ENCODE results near the gene PLAAT3. TPM values are rescaled to one million over a fixed set of nuclear protein-coding genes. Genes with fewer than 3 reads are reported as not detected.
"Not testable (repeated sequence)": the region's sequence is repeated elsewhere in the genome, so short reads cannot be mapped to it uniquely, and the experiment has no call there.

Gene PLAAT3
- total RNA-seq, 1 donor from 2014 or later, result 4.7 TPM

GRCh38 chr11:63608353-63609345 is 5.6 kb downstream of the PLAAT3 start:
- no peak for DNase-seq

DNA sequence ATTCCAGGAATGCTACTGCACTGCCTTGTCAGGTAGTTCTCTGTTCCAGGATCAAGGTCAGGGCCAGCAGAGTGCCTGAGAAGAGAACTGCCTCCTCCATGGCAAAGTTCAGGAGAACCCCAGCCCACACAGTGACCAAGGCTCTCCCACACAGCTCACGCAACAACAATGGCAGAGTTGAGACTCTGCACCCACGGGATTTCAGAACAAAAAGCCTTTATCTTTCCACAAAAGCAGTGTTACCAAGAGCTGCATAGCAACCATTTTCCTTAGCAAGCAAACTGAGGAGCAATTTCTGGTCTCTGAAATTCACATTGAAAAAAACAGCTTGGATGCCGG is 11.1 kb downstream of the PLAAT3 start:
- DNase-seq, result peak; percentile 56

DNA sequence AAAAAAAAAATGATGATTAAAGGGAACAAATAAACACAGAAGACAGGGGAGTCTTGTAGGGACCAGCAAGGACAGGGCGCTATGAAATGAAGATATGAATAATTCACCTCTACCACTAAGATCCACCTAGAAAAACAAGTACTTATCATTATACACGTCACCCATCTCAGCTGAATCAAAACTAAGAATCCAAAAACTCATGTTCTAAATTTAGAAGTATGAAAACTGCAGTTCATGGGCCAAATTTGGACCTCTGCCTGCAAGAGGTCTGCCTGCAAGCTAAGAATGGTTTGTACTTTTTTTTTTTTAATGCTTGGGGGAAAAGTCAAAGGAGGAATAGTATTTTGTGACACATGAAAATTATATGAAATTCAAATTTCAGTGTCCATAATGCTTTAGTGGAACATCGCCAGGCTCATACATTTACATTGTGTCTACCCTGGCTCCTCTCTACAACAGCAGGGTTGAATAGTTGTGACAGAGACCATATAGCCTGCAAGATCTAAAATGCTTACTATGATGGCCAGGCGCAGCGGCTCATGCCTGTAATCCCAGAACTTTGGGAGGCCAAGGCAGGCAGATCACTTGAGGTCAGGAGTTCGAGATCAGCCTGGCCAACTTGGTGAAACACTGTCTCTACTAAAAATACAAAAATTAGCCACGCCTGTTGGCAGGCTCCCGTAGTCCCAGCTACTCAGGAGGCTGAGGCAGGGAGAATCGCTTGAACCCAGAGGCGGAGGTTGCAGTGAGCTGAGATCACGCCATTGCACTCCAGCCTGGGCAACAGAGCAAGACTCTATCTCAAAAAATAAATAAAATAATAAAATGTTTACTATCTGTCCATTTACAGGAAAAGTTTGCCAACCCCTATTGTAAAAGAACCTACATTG is 11.7 kb downstream of the PLAAT3 start:
- DNase-seq, result not testable (repeated sequence)

DNA sequence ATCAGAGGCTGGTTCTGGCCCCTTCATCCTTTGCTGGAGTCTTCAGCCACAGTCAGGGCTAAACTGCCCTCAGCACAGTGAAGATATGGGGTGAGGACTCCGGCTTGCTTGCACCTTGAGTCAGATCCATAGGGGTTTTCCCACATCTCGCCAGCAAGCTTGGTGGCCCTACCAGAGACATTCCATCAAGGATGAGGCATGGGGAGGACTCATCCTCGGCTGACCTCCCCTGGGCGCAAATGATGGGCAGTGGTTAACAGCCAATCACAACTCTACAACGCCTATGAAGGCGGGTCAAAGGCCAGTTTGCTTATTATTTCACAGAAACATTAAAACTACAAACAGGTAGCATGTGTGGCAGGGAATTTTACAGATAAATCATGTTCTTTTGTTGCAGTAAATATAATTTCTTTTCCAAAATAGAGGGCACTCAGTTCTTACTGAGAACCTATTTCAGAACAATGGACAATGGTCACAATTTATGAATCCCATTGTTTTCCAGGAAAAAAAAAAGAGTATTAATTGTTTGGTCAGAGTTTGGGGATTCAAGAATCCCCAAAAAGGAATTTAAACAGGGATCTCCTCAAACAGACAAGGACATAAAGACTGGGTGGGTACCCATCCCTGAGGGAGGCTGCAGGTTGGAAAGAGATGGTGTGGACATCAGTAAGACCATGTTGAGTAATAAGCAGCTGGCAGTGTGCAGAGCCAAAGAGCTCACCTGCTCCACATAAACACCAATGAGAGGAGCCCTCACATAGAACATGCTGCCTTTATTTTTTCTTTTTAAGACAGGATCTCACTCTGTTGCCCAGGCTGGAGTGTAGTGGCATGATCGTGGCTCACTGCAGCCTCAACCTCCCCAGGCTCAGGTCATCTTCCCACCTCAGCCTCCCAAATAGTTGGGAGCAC is 14.8 kb downstream of the PLAAT3 start:
- no peak for DNase-seq

DNA sequence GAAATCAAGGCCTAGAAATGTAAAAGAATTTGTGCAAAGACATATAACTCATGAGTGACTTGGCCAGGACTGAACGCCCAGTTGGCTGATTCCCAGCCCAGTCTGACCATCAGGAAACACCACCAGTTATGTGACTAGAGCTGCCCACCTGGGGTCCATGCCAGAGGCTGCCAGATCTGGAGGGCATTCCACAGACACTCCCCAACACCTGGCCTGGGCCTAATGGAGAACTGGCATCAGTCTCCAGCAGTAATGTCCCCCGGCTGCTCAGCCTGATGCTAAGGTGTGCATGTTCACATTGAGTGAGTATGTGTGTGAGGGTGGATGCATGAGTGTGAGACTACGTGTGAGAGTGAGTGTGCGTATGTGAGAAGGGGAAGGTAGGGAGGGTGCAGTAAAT is 15.7 kb downstream of the PLAAT3 start:
- DNase-seq, result no peak

- DNase-seq, result no peak
Measured at GRCh38 chr11:63595296-63595695, 18.9 kb downstream of the PLAAT3 start.

DNA sequence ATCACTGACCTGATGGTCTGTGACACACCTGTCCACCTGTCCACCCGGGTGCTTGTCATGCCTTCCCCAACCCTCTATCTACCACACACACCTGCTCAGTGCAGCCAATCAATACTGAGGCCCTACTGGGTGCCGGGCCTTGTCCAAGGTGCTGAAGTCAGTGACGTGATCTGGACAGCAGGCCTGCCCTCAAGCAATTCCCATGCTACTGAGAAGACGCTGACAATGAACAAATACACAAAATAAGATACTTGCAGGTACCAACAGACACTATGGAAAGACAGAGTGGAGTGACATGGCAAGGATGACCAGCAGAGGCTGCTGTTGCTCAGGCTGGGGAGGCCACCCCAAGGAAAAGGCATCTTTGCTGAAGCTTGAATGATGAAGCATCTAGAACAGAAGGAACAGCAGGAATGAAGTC is 21.2 kb downstream of the PLAAT3 start:
- DNase-seq, result peak; percentile 21

DNA sequence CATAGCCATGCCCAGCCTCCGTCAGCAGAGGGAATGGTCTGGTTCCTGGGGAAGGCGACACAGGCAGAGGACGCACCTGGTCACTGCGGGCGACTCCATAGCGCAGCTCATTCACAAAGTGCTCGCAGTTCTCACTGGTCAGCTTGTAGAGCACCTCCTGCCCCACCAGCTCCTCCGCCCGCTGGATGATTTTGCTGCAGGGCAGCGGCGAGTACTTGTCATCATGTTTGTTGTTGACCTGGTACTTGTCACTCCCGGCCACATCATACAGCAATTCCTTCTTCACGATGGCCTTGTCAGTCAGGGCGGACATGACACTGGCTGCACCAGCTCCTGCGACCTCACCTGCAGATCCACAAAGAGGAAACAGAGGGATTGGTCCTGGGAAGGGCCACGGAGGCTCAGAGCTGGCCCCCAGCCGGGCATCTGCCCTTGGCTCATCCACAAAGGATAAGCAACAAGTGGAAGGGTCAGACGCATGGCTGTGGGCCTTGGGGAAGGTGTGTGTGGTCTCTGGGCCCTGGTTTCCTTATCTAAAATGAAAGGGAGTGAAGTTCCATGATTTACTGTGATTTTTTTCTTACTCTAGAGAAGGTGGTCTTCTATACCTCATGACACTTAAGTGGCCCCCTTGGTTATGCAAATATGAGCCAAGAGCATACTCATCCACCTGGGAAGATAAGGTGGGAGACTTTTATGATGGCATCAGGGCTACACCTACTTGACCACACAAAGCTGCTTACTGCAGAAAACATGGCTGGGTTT is 24.0 kb downstream of the PLAAT3 start:
- no peak for DNase-seq

DNA sequence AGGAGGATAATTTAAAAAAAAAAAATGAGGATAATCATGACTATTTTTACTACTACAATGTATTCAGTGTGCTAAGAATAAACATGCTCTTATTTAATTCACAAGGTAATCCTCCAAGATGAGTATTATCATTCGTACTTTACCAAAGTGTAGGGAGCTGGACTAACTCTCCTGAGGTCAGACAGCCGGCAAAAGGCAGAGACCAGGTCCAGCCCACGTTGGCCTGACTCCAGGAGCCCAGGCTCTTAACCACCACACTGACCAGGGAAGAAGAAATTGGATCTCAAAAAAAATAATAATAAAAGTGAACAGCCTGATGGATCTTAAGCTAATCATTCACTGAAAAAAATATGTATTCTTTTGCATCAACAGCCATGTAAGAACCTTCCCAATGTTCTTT is 25.2 kb downstream of the PLAAT3 start:
- no peak for DNase-seq

DNA sequence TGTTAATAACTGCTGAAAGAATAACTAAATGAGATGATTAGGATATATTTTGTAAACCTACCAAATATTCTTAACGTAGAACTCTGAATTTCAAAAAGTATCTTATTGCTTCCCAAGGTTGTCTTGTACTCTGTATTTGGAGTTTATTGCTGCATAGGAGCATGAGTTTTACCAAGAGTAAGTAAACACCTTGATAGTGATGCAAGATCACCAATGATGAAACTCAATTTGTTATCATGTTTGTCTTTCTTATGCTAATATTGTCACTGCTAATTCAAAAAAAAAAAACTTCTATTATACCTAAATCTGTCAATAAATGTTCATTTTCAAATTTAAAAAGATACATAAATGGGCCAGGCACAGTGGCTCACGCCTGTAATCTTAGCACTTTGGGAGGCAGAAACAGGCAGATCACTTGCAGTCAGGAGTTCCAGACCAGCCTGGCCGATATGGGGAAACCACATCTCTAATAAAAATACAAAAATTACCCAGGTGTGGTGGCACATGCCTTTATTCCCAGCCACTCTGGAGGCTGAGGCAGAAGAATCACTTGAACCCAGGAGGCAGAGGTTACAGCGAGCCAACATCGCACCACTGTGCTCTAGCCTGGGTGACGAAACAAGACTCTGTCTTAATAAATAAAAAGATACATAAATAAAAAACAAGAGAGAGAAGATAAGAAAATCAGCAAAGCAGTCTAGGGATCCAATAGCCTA is 27.6 kb downstream of the PLAAT3 start:
- no peak for DNase-seq

DNA sequence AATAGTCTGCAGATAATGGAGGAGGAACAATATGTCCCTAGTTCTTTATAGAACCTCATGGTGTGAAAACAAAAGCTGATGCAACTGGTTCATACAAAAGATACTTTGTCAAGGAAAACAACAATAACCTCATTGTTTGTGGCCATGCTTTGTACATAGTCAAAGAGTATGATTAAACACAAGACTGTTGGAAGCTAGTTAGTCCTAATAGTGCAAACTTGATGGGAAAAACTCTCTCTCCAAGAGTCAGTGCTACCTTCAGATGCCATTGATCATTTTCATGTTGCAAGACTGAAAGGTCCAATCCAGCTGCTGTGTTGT is 30.9 kb downstream of the PLAAT3 start:
- no peak for DNase-seq

DNA sequence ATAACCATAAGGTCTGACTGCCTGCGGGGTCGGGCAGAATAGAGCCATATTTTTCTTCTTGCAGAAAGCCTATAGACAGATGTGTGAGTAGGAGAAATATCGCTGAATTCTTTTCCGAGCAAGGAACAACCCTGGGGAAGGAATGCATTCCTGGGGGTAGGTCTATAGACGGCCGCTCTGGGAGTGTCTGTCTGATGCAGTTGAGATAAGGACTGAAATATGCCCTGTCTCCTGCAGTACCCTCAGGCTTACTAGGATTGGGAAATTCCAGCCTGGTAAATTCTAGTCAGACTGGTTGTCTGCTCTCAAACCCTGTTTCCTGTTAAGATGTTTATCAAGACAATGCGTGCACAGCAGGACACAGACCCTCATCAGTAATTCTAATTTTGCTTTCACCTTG is 33.0 kb downstream of the PLAAT3 start:
- DNase-seq, result not testable (repeated sequence)

GRCh38 chr11:63578882-63579281 is 35.4 kb downstream of the PLAAT3 start:
- not testable (repeated sequence) for DNase-seq

- no peak for DNase-seq
Measured at GRCh38 chr11:63574856-63575602, 39.2 kb downstream of the PLAAT3 start.

- DNase-seq, result peak; percentile 40
Measured at GRCh38 chr11:63573881-63574855, 40.1 kb downstream of the PLAAT3 start.

DNA sequence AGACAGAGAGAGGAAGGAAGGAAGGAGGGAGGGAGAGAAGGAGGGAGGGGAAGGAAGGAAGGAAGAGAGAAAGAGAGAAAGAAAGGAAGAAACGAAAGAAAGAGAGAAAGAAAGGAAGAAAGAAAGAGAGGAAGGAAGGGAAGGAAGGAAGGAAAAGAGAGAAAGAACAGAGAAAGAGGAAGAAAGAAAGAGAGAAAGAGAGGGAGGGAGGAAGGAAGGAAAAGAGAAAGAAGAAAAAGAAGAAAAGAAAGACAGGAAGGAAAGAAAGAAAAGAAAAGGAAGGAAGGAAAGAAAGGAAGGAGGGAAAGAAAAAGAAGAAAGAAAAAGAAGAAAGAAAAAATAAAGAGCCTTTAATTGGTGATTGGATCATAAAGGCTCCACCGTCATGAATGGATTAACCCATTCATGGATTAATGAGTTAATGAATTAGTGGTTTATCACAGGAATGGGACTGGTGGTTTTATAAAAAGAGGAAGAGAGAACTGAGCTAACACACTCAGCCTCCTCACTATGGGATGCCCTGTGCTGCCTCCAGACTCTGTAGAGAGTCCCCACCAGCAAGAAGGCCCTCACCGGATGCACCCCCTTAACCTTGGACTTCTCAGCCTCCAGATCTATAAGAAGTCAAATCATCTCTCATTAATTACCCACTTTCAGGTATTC is 42.1 kb downstream of the PLAAT3 start:
- no peak for DNase-seq

- no peak for DNase-seq
Measured at GRCh38 chr11:63569570-63569969, 44.7 kb downstream of the PLAAT3 start.

All from occipital lobe (tissue), 2 donors.